ENCODE data around the gene PEF1.

DNA sequence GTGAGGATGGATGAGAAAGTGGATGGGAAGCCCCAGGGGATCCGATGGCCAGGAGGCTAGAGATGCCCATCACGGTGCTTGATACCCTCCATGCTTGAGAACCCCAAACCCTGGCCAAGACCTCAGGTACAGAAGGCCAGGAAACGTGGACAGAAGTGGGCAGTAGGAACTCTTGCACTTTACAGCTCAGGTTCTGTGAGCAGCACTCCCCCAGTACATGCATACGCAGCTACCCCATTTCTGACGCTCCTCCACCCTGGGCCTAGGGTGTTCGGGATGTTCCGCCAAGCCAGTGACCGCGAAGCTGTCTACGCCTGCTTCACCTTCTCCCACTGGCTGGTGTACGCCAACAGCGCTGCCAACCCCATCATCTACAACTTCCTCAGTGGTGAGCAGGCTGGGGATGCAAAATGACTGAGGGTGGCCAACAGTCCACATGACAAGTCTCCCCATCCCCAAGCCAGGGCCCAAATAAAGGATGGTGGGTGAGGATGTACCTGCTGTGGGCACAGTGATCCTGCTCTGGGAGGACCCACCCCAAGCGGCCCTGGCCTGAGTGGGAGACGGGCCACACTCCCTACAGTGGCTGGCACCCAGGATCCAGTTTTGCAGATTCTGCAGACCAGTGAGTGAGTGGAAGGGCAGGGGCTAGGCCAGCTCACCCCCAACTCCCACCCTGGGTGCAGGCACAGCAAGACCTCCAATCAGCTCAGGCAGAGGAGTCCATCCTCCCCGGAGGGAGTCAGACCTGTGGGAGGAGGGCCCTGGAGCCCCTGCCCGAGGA lies 19.8 kb downstream of the PEF1 start:
- TF ChIP-seq, protein P1, sequence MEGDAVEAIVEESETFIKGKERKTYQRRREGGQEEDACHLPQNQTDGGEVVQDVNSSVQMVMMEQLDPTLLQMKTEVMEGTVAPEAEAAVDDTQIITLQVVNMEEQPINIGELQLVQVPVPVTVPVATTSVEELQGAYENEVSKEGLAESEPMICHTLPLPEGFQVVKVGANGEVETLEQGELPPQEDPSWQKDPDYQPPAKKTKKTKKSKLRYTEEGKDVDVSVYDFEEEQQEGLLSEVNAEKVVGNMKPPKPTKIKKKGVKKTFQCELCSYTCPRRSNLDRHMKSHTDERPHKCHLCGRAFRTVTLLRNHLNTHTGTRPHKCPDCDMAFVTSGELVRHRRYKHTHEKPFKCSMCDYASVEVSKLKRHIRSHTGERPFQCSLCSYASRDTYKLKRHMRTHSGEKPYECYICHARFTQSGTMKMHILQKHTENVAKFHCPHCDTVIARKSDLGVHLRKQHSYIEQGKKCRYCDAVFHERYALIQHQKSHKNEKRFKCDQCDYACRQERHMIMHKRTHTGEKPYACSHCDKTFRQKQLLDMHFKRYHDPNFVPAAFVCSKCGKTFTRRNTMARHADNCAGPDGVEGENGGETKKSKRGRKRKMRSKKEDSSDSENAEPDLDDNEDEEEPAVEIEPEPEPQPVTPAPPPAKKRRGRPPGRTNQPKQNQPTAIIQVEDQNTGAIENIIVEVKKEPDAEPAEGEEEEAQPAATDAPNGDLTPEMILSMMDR (IDR thresholded peaks at IDR 0.05; ENCODE audit: insufficient read depth, low read depth, low read length) = no peak
- no peak for TF ChIP-seq EZH2 (IDR thresholded peaks at IDR 0.05; ENCODE audit: insufficient read depth, low read length)
